Measurements from ENCODE around the gene SLC12A3.

Gene SLC12A3, protein sequence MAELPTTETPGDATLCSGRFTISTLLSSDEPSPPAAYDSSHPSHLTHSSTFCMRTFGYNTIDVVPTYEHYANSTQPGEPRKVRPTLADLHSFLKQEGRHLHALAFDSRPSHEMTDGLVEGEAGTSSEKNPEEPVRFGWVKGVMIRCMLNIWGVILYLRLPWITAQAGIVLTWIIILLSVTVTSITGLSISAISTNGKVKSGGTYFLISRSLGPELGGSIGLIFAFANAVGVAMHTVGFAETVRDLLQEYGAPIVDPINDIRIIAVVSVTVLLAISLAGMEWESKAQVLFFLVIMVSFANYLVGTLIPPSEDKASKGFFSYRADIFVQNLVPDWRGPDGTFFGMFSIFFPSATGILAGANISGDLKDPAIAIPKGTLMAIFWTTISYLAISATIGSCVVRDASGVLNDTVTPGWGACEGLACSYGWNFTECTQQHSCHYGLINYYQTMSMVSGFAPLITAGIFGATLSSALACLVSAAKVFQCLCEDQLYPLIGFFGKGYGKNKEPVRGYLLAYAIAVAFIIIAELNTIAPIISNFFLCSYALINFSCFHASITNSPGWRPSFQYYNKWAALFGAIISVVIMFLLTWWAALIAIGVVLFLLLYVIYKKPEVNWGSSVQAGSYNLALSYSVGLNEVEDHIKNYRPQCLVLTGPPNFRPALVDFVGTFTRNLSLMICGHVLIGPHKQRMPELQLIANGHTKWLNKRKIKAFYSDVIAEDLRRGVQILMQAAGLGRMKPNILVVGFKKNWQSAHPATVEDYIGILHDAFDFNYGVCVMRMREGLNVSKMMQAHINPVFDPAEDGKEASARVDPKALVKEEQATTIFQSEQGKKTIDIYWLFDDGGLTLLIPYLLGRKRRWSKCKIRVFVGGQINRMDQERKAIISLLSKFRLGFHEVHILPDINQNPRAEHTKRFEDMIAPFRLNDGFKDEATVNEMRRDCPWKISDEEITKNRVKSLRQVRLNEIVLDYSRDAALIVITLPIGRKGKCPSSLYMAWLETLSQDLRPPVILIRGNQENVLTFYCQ

DNA sequence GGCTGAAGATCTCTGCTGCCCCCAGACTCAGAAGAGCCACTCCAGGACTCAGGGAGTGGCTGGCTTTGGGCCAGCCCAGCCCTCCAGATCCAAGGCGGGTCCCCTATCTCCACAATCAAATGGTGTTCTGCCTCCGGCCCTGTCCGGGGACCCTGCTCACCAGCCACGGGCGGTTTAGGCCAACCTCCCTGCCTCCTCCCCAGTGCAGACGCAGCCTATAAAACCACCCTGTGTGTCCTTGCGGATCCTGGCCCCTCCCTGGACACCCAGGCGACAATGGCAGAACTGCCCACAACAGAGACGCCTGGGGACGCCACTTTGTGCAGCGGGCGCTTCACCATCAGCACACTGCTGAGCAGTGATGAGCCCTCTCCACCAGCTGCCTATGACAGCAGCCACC lies at the start of gene SLC12A3:
Gene SLC12A3 (plus strand): TSS at position 248 of the 400 bp plus-strand sequence. CDS start 29 bp downstream, at position 277.
- DNase-seq: no peak

DNA sequence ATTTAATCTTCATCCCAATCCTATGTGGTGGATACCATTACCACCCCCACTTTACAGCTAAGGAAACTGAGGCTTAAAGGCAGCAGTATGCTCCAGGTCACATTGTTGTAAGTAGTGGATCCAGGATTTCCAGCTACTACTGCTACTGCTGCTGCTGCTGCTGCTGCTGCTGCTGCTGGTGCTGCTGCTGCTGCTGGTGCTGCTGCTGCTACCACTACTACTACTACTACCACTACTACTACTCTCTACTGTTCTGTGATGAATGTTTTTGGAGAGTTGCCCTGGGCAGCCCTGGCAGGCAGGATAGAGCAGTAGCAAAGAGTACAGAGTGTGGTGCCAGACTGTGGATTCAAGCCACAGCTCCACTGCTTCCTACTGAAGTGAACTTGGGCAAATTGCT lies 49.3 kb upstream of the SLC12A3 start:
- DNase-seq: no peak

DNA sequence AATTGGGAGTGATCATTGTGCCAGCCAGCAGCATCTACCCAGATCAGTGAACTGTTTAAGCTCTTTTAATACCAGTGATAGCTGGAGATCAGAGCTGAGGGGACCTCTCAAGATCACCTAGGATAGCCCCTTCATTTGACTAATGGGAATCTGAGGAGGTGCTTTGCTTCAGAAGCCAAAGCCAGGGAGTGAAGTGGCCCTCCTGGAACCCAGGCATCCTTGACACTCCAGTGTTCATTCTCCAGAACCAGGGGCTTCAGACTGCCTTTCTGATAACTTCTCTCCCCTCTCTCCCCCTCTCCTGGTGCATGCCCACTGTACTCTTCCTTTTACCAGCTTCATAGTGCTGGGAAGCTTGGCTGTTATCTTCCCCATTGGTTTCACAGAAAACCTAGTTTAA lies 48.0 kb upstream of the SLC12A3 start:
- no peak for DNase-seq

DNA sequence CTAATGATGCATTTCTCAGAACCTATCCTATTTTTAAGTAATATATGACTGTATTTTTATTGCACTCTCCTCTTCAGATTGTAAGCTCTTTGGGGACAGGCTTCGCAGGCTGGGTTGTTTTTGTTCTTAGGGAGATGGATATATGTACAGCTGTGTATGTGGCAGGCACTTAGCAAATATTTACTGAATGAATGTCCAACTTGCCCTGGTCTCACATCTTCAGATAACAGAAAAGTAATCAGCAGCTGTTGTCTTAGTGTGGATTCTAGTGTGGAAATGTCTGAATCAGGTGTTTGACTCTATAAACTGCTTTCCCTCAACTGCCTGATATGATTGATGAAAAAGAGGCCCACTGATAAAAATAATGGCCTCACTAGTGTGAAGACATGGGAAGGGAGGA lies 47.1 kb upstream of the SLC12A3 start:
- no peak for DNase-seq

DNA sequence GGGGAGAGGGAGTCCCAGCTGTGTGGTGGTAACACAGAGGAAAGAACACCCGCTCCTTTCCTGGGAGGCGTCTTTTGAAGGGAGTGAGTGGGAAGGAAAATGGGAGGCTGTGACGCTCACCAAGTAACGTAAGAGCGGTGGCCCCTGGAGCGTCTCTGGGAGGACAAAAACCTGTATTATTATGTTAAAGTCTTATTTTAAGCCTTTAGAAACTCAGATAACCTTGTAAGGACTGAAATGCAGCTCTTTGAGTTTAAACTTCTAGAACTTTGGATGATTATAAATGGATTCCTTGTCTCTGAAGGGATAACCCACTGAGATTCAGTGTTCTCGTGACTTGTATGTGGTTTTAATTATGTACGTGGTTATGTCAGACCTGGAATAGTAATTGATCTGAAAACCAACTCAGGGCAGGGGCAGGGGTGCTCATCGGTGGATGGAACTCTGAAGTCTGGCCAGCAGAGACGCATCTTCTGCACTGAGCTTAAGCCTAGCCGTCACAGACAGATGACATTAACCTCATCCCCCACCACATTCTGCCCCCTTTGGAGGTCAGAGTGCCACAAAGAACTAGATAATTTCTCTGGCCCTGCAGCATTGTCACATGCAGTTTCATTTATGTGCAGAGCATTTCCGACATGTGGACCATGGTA lies 41.8 kb upstream of the SLC12A3 start:
- no peak for DNase-seq

DNA sequence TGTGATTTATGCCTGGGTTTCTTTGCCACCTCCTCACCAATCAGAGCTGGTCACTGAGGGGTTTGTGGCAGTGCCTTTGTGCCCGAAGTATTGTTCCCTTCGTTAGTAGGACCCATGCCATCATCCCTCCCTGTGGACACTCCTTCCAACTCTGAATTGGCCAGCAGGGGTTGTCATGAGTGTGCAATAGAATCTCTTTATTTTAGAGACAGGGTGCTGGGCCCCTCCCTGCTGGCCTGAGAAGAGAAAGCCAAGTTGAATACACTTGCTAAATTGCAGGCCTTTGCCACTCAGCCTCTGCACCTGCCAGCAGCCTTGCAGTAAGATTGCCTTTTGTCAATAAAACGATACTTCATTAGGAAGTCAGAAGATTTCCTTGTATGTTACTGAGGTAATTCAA lies 40.7 kb upstream of the SLC12A3 start:
- no peak for DNase-seq

DNA sequence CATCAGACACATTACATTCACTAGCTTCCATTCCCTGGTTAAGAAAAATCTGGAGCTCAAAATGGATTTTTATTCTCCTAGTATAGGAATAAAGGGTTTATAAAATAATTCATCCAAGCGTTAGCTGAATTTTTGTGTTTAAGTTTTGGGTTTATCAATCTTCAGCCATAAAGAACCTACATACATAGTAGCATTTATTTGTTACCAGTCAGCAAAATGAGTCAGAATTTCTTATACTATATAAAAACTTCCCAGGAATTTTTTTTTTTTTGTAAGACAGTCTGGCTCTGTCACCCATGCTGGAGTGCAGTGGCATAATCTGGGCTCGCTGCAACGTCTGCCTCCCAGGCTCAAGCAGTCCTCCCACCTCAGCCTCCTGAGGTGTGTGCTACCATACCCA lies 40.2 kb upstream of the SLC12A3 start:
- no peak for DNase-seq

DNA sequence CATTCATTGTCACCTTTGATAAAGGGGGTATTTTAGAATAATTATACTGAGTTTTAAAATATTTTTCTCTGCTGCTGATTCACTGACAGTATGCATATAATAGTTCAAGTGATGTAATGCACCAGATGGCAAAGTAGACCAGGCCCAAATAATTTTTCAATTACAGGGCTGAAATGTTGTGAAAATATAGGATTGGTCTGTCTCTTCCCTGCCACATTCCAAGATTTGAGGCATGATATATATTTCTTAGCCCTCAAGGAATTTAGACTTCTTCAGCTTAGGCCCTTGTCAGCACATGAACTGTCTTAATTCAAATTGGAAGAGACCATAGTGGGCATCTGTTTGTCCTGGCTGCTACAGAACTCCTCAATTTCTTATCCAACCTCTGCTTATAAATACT lies 39.2 kb upstream of the SLC12A3 start:
- DNase-seq: no peak

DNA sequence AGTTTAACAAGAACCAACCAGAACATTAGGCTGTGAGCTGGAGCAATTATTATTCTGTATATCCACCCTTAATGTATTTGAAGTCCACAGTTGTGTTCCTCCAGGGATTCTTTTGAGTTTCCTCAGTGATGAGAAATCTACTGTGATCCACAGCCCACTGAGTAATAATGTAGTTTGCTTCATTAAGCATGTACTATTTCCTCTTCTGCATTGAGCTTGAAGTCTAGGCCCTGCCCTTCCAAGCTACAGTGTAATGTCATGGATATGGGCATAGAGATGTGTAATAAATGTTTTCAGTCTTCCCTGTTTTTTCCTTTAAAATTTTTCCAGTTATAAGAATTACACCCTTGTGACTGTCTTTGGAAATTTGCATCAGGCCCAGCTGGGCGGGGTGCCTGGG lies 36.4 kb upstream of the SLC12A3 start:
- DNase-seq: peak; percentile 63

DNA sequence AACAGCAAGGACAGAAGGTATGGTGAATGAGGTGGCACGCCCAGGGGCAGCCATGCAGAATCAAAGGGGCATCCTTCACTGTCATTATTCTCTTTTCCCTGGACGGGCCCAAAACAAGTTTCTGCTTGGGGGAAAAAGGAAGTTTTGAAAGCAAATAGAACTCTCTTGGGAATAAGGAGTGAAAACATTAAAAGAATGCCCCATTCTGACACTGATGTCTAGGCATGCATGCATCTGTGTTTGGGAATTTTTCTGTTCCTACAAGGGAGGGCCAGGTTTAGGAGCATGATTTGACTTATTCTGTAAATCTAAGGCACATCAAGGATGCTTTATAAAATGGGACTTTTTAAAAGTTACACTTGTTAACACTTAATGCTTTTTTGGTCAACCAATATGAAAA lies 34.3 kb upstream of the SLC12A3 start:
- DNase-seq: peak; percentile 28

DNA sequence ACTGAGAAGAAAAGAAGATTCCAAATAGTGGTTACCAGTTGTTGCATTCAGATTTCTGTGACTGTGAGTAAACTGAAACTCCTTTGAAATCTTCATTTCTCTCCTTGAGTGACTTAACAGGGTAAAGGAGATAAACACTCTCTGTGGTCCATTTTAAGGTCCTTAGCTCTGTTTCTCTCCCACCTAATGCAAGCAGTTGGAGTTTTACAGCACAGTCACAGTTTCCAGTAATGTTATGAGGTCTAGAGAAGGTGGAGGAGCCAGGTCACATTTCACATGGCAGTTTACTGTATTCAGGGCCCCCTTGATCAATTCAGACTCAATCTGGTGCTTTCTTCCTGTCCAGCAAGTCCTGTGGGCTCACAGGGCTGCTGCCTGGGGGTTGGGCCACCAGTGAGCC lies 32.2 kb upstream of the SLC12A3 start:
- no peak for DNase-seq

DNA sequence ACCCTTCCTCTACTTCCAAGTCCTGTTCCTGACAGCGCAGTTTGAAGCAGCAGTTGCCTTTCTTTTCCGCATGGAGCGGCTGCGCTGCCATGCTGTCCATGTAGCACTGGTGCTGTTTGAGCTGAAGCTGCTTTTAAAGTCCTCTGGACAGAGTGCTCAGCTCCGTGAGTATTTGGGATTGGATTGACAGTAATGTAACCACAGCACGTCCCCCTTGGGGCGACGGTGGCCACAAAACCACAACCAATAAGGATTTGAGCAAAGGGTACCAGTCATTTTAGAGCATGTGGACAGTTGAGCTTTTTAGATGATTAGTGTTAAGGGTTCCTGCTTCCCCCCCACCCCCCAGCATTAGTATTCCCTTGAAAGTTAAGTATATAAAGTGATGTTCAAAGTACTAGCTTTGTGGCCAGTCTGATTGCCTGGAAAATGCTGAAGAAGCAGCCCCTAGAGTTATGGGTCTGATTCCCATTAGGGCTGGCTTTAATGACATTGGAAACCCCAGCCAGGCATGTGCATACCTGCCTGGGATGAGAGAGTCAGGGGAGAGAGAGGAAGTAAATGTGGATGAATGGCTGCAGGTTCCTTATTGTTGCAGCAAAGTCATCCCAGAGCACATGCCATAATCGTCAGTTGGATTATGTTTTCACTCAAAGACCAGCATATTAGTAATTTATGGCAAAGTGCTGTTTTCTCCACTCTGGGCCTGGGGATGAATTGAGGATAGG lies 31.6 kb upstream of the SLC12A3 start:
- DNase-seq: no peak

DNA sequence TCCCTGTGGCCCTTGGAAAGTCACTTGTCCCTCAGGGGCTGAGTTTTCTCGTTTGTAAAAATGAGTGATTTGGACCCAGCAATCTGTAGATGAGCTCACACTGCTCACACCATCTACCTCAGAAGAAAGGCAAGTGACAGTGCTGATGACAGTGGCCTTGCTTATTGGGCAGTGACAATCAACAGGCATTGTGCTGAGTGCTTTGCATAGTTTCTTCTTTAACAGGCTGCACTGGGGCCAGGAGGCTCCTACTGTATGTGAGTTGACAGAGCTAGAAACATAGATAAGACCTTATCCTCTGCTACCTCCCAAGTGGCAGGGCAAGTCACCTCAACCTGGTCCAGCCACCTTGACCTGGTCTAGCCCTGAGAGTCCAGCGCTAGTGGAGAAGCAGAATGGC lies 29.7 kb upstream of the SLC12A3 start:
- no peak for DNase-seq

DNA sequence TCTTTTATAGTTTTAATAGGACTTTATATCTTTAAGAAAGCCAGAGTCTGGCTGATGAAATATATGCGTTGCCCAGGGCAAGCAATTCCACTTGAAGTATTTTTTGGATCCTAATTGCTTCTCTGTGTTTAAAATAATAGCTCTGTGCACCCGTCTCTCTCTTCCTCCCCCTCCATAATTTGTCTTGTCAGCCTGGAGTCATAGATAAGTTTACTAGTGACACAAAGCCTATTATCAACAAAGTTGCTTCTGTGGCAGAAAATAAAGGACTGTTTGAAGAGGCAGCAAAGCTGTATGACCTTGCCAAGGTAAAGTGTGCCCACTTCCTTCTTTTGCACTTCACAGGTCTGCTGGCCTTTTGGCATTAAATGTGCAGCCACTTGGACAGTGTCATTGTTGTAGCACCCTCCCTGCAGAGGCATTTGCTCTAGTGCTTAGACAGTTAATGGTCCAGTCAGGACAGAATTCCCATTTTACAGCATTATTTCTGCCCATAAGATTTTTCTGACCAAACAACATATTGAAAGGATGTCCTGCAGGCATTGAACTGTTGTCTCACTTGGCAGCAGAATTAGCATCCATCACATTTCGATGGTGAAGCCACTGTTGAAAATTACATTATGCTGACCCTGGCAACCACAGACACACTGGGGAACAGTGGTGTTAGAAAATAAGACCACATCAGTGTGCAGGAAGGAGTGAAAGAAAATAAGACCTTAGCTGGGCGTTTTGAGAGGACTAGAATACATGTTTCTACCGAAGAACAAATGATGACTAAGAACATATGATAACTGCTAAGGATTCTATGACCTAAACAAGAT lies 28.4 kb upstream of the SLC12A3 start:
- no peak for DNase-seq

DNA sequence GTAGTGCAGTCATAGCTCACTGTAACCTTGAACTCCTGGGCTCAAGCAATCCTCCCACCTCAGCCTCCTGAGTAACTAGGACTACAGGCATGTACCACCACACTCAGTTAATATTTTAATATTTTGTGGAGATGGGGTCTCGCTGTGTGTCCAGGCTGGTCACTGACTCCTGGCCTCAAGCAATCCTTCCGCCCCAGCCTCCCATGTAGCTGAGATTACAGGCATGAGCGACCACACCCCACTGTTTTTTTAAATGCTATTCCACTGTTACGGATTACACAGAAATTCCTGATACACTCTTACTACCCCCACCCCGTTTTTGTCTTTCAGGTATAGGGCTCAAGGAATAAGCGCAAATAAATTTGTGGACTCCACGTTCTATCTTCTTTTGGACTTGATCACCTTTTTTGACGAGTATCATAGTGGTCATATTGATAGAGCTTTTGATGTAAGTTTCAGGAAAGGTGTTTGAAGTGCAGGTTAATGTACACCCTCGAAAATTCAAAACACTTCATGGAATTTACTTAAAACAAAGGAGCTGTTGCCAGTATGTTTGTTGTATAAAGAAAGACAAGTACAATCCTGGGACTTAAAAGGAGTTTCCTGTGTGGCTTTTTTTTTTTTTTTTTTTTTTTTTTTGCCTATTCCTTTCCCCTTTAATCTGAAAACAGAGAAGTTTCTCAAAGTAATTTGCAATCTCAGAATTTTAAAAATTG lies 26.2 kb upstream of the SLC12A3 start:
- no peak for DNase-seq

DNA sequence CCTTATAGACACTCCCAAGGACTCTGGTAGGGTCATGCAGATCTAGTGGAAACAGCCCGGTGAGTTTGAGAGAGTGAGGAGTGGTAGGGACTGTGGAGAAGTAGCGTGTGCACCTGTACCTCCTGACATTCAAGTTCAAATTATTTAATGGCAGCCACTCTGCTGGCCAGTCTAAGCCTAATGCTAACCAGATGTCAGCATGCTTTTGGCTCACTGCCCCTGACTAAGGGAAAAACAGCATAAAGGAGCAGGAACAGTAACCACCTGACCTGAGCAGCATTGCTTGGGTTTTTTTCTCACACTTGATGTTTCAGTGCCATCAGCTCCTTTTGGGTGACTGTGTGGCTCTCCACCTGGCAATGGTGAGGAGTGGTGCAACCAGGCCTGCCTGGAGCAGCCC lies 23.8 kb upstream of the SLC12A3 start:
- DNase-seq: no peak

DNA sequence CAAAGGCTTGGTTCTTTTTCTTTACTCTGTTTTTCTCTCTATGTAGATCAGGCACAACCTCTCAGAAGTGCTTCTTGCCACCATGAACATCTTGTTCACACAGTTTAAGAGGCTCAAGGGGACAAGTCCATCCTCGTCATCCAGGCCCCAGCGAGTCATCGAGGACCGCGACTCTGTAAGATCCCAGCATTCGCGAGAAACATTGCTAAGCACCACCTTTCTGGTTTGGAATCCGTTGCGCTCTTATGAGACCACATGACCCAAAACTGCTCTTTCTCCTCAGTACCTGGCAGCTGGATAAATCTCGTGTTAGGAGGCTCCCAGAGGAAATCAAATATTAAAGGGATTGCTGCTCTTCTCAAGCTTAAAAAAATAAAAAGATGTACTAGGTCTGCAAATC lies 23.3 kb upstream of the SLC12A3 start:
- no peak for DNase-seq

DNA sequence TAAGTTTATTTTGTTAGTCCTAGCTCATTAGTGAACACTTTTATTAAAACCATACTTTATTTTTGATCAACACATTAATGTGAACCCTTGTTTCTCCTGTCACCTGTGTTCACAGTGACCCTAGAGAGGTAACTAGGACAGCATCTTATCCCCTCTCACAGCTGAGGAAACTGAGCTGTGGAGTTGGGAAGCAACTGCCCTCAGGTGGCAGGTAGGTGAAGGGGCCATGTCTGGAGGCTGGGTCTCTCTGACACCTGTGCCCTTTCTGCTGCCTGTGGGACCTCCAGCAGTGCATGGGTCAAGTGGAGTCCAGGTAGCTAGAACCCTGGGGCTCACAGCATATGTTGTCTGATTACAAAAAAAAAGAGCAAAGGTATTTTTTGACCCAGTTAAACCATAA lies 22.9 kb upstream of the SLC12A3 start:
- no peak for DNase-seq

DNA sequence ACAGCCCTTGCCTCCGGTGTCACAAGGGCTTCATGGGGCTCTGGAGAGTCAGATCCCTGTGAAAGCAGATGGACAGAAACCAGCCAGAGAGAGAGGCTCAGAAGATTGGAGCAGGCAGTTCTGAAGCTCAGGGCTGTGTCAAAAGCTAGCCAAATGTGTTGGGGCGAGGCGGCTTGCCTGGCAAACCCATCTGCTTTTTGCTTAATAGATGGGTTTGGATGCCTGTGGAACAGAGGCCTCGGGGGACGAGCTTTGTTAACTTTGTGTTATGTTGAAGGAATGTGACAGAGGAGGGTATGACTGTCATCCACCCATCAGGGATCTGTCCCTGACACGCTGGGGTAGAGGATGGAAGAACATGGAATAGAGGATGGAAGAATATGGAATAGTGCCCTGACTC lies 21.0 kb upstream of the SLC12A3 start:
- no peak for DNase-seq

DNA sequence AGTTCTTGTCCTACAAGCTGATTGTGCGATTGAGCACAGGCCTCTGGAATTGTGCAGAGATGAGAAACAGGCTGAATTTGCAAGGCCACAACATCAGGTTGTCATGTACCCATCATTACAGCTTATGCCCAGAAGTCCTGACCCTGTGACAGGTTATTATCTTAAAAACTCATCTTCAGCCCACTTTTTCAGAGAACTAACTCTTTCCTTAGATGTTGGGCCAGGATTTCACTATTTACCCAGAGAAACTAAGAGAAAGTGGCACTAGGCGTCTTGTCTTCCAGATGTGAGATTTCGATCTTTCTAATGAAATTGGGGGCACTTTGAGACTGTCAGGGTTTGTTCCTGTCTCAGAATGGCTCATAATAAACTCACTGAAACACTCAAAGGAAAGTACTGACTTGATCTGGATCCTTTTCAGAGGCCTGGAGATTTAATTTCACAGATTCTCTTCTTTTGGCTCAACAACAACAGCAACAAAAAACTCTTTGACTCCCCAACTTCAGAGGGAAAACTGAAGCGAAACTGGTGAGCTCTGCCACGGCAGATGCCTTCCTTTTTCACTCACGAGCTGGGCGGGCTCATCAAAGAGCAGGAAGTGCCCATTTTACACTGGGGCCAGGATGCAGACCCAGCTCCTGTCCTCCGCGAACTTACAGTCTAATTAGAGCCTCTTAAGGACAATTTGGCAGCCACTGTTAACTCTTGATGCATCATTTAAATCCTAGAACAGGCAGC lies 17.7 kb upstream of the SLC12A3 start:
- no peak for DNase-seq

Data from kidney glomerular epithelial cell (primary cell).